EH (cell line): ENCODE data around the gene ZSCAN20.

ENCODE experiments used
- DNase-seq: peaks from one replicate; pipeline ENCODE4 v3.0.0-alpha.2; 2015; ENCODE audit warnings: low read depth

The ZSCAN20 gene

GRCh38 chr1:33472269-33472980 is at the start of gene ZSCAN20:
Gene ZSCAN20 (plus strand): TSS chr1:33472645. CDS start chr1:33479289, 6,644 bp downstream.
- peak; percentile 99 for DNase-seq

DNA sequence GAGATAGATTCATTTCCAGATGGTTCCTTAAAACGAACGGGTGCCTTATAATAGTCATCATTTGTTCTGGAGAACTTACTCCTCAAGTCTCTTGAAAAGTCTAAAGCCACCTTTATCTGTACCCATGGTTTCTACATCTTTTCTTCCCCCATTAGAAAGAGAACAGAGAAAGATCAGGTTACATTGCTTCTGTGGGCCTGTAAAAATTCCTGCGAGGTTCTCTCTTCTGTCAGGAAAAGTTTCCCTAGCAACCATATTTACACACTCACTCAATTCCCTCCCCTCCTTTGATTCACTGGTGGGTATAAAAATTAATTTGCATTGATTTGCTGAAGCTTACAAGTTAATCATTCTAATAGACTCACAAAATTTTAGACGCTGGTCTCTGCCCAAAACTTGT is 48.2 kb upstream of the ZSCAN20 start:
- peak; percentile 76 for DNase-seq

DNA sequence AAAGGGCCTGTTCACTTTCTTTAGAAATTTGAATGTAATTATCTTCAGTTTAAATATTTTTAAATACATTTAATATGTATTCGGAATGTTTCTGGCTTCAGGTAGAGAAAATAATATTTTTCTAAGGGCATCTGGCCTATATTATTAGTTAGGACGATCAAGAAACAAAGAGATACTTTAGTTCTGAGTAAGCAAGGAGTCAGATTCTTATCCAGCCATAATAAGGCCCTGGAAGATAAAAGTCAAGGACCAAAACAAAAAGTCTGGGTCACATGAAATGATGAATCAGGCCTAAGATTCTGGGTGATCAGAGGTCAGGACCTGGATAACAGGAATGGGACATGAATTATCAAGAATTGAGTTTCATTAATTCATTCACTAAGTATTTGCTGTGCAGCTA is 47.8 kb upstream of the ZSCAN20 start:
- peak; percentile 63 for DNase-seq

DNA sequence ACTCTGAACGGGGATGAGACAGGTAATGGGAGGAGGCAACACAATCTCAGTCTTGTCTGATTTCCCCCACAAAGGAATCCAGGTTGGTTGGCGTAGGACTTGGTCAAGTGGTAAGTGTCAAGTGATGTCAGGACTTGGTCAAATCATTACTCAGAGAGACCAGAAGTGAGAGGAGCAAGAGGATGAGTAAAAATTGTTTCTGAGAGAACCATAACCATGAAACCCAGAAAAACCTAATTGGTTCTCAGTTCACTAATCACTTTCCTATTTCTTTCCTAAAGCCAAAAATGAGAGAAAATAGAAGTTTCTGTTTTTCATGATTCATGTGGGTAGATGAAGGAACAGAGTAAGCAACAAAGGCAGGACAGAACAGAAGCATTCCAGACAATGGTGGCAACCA is 46.5 kb upstream of the ZSCAN20 start:
- DNase-seq: no peak

DNA sequence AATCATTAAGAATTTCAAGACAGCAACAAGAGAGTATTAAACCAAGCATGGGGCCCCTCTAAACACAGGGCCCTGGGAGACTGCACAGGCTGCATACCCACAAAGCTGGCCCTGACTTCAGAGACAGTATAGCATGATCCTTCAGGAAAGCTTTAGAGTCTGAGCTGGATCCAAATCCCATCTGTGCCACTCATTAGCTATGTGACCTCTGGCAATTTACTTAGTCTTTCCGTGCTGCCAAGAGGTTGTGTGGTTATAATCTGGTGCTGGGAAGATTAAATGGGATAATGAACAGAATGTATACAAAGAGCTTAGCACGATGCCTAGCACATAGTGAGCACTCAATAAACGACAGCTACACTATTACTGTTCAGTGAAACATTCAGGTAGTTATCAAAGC is 45.5 kb upstream of the ZSCAN20 start:
- peak; percentile 32 for DNase-seq

DNA sequence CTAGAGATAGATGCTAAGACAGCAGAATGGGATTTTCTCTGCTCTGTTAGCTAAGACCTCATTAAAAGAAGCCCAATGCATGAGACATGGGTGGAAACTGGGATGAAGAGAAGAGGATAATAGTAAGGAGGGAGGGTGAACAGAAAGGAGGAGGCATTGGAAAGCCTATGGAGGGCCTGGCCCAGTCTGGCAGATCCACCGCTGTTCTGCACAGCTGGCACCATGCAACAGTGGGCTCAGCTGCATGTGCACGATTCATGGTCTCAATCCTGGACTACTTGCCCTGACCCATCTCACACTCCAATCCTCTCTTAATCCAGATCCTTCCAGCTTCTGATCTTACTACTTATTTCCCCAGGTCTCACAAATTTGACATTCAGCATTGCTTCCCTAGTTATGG is 43.8 kb upstream of the ZSCAN20 start:
- no peak for DNase-seq

DNA sequence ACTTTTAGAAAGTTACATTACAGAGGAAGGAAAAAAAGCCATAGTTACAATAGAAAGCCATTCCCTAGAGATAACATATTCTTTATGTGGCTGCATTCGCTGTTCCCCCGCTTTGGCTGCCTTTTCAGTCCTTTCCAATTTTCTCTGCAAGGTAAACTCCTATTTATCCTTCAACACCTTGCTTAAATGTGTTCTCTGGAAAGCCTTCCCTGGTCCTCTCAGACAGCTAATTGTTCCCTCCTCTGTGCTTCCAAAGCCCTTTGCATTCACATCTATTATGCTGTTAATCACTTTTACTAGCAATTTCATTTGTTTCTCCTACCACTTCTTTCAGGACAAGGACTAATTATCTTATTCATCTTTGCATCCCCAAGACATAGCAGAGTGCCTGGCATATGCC is 43.1 kb upstream of the ZSCAN20 start:
- DNase-seq: no peak

GRCh38 chr1:33429856-33430691 is 42.4 kb upstream of the ZSCAN20 start:
- peak; percentile 40 for DNase-seq

GRCh38 chr1:33430692-33431593 is 41.5 kb upstream of the ZSCAN20 start, which contains the start of gene PHC2:
Gene PHC2 (minus strand): TSS chr1:33431095. CDS start chr1:33375539, 55,556 bp downstream.
- DNase-seq: peak; percentile 96

GRCh38 chr1:33433509-33434362 is 38.7 kb upstream of the ZSCAN20 start:
- DNase-seq: peak; percentile 100

DNA sequence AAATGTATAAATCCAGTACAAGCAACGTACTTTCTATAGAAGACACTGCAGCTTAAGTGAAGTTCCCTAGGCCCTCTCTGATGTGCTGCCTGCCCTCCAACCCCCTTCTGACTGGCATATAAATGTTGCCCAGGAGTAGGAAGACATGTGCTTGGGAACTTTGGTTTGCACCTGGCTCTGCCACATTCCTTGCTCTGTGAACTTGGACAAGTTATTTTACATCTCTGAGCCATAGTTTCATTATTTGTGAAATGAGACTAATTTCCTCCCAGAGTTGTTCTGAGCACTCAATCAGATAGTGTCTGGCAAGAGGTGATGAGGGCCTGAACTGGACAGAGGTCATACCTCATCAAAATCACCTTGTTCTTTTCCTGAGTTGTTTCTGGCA is 38.1 kb upstream of the ZSCAN20 start:
- DNase-seq: no peak

- peak; percentile 81 for DNase-seq
These were observed 37.2 kb upstream of the ZSCAN20 start for GRCh38 chr1:33435096-33435820.

DNA sequence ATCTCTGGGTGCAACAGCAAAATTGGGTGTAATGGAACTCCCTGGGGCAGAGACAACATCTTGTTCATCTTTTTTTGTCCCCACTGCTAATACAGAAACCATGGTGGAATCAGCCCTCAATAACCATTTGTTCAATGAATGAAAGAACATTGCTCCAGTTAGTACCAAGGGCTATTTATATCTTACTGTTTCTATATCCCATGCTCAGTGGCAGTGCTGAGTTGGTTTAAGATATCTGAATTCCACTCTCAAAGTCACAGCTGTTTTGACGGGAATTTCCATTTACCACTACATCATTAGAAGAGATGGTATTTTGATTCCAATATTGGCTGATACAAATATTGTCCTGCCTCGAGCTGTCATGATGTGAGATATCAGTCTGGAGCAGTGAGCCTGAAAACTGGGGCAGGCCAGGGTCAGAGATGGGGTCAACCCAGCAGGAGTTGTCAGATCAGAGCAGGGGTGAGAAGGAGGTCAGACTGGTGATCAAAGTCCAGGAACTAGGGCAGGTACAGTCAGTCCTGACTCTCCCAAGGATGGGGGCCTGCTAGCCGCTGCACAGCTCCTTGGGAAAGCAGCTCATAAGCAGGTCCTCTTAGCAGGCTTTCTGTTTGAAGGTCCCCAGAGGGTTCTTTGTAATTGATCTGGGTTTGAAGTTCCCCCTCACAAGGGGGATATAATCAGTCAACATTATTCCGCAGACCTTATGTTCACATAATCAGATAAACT is 35.7 kb upstream of the ZSCAN20 start:
- no peak for DNase-seq

GRCh38 chr1:33438364-33439160 is 33.9 kb upstream of the ZSCAN20 start:
- DNase-seq: no peak

DNA sequence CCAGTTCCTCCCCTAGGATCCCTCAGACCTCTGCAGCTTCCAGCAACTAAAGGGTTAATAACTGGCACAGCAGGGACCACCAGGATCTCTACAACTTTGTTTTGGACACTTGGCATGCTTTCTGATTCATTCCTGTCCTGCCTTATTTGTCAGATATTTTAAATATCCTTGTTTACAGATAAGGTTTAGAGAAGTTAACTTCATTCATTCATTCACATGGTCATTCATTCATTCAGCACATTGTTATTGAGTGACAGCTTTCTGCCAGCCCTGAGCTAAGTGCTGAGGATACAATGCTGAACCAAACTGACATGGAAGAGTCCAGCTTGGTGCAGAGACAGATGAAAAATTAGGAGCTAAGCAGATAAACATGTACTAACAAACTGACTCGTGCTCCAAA is 32.8 kb upstream of the ZSCAN20 start:
- DNase-seq: no peak

- no peak for DNase-seq
These were observed 31.2 kb upstream of the ZSCAN20 start for GRCh38 chr1:33441088-33441745.

DNA sequence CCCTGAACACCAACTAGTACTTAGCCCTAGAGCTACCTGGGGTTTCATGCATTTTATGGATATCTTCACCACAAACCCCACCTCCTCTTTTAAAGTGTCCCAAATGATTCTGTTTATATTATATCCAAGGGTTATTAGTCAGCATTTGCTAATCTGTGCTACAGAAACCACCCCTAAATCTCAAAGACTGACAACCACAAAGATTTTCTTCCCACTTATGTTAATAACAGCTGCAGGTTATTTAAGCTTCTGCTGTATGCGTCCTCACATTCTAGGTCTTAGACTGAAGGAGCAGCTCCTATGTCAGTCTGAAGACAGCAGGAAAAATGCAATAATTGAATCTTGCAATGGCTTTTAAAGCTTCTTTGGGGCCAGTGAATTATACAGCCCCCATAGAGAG is 30.3 kb upstream of the ZSCAN20 start:
- DNase-seq: peak; percentile 12

- peak; percentile 57 for DNase-seq
These were observed 29.3 kb upstream of the ZSCAN20 start for GRCh38 chr1:33443080-33443704.
